Measurements from ENCODE around the gene APOL2.
"Not testable (repeated sequence)": the region's sequence is repeated elsewhere in the genome, so short reads cannot be mapped to it uniquely, and the experiment has no call there.

Gene APOL2

DNA sequence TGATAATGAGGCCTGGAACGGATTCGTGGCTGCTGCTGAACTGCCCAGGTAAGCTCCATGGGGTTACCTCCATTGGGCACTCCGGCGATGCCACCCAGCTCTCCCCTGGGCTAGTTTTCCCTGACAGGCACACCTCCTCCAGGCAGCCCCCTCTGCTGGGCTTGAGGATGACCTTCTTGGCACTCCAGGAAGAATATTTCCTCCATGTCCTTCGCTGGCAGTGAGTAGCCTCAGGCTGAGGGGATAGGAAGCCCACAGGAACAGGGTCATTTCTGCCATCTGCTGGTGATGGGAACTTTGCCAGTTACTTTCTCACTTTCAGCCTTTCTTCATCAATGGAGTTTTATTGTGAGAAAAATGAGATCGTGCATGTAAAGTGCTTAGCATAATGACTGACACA lies 22.3 kb upstream of the APOL2 start:
- not testable (repeated sequence) for H3K4me3 ChIP-seq (ENCODE audit: low read depth, low read length); H3K4me1 ChIP-seq; DNase-seq; H3K36me3 ChIP-seq; H3K27me3 ChIP-seq; H3K9me3 ChIP-seq
- TF ChIP-seq, protein P1, sequence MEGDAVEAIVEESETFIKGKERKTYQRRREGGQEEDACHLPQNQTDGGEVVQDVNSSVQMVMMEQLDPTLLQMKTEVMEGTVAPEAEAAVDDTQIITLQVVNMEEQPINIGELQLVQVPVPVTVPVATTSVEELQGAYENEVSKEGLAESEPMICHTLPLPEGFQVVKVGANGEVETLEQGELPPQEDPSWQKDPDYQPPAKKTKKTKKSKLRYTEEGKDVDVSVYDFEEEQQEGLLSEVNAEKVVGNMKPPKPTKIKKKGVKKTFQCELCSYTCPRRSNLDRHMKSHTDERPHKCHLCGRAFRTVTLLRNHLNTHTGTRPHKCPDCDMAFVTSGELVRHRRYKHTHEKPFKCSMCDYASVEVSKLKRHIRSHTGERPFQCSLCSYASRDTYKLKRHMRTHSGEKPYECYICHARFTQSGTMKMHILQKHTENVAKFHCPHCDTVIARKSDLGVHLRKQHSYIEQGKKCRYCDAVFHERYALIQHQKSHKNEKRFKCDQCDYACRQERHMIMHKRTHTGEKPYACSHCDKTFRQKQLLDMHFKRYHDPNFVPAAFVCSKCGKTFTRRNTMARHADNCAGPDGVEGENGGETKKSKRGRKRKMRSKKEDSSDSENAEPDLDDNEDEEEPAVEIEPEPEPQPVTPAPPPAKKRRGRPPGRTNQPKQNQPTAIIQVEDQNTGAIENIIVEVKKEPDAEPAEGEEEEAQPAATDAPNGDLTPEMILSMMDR (IDR thresholded peaks at IDR 0.05; ENCODE audit: low read depth, low read length) = peak; percentile 45

DNA sequence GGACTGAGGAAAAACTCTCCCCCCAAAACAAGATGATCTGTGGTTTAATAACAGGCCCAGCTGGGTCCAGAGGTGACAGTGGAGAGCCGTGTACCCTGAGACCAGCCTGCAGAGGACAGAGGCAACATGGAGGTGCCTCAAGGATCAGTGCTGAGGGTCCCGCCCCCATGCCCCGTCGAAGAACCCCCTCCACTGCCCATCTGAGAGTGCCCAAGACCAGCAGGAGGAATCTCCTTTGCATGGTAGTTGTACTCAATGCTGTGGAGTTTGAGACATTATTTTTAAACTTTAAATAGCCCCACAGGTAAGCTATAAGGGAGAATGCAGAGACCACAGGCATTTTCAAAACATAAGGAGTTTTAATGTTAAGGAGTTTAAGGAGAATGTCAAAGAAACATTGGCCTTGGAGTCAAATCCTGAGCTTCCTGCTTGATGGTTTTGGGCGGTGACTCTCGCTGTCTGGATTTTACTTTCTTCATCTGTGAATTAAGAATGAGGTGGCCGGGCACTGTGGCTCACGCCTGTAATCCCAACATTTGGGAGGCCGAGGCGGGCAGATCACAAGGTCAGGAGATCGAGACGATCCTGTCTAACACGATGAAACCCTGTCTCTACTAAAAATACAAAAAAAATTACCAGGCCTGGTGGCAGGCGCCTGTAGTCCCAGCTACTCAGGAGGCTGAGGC lies 20.4 kb upstream of the APOL2 start:
- no peak for DNase-seq
- Histone ChIP-seq H3K4me1 (peaks cover 3% of the 10 kb centered on the region), H3K4me3 (ENCODE audit: low read depth, low read length) (no peak overlapping the region), H3K27me3 (no peaks in the 10 kb centered on the region), H3K36me3 (no peaks in the 10 kb centered on the region), H3K9me3 (no peaks in the 10 kb centered on the region)
- TF ChIP-seq, protein P1 (IDR thresholded peaks at IDR 0.05; ENCODE audit: low read depth, low read length) = no peak

DNA sequence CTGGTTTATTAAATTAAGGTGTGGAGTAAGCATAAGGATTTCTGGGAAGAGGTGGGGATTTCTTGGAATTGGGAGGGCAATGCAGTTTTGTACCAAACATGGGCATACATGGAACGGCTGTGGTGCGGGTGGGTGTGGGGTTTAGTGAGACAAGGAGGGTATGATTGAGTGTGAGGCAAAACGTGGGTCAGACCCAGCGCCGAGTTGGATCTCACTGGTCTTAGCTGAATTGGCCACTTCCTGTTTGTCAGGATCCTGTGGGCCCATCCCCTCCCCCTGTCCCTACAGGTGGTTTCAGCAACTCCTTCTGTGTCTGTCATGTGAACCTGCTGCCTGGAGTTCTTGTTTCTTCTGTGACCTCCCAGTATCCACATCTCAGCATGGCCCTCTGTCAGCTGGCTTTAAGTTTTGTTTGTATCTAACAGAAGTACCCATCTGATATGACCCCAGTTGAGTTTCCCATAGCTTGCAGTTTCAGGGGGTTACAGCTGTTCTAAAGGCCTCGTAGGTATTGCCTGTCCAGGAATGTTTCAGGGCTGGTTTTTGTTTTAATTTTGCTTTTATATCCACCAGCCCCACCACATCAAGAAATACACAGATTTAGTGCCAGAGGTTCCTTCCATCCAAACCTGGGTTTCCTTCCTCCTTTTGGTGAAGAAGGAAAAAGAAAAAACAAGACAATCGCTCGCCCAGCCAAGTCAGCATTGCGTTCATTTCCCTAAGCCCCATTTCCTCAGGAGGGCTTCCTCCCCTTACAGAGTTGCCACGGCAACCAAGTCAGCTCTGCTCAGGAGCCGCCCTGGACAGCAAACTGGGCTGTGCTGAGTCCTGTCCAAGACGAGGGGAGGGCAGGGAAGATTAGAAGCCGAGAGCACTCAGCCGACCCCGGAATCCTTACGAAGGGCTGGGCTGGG lies 19.6 kb upstream of the APOL2 start:
- no peak overlapping the region for H3K4me3 ChIP-seq (ENCODE audit: low read depth, low read length)
- TF ChIP-seq, protein P1 (IDR thresholded peaks at IDR 0.05; ENCODE audit: low read depth, low read length) = no peak
- H3K36me3 ChIP-seq = no peaks in the 10 kb centered on the region
- DNase-seq = no peak
- no peaks in the 10 kb centered on the region for H3K27me3 ChIP-seq
- peaks cover 4% of the 10 kb centered on the region for H3K4me1 ChIP-seq
- H3K9me3 ChIP-seq = no peaks in the 10 kb centered on the region

DNA sequence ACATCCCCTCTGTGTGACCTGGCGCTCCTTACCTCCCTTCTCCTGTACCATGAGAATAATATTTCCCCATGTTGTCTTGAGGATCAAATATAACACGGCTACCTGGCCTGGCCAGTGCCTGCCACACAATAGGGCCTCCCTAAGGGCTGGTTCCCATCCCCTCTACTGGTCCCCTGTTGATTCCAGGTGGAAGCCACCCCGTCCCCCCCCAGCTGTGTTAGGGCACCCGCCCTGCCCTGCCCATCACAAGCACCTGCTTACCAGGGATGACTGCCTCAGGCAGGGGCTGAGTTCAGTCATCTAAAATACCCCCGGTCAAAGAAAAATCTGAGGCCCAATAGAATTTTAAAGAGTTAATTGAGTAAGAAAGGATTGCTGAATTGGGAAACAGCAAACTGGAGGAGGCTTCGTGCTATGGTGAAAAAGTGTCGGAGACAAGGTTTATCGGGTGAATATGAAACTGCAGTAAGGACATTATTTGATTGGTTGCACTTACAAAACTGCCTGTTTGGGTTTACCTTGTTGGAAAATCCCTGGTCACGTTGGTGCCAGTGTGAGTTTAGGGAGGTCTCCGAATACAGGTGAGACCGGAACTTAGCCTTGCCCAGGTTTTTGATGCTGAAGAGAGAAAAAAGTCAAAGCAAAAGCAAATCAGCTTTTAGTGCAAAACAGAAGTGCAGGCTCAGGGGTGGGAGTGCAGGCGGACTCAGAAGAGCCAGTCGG lies 18.8 kb upstream of the APOL2 start:
- Histone ChIP-seq H3K27me3 (no peaks in the 10 kb centered on the region), H3K4me1 (peaks cover 4% of the 10 kb centered on the region), H3K36me3 (no peaks in the 10 kb centered on the region), H3K9me3 (no peaks in the 10 kb centered on the region), H3K4me3 (ENCODE audit: low read depth, low read length) (no peak overlapping the region)
- TF ChIP-seq, protein P1 (IDR thresholded peaks at IDR 0.05; ENCODE audit: low read depth, low read length) = no peak
- no peak for DNase-seq

DNA sequence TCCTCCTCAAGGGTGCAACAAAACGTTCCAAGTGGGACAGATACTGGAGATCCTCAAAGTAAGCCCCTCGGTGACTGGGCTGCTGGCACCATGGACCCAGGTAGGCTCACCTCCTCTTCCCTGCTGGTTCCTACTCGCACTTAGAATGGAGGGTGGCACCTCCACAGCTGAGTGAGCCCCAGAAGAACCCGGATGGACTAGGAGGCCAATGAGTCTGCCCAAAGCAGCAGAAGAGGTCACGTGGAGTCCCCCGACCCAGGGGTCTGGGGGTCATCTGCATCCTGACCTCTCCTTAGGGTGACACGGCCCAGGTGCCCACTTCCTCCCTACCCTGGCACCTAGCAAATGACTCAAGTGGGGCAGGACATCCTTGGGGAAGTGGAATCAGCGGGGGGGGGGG lies 18.0 kb upstream of the APOL2 start:
- Histone ChIP-seq H3K4me3 (ENCODE audit: low read depth, low read length) (no peak overlapping the region), H3K9me3 (no peaks in the 10 kb centered on the region), H3K27me3 (no peaks in the 10 kb centered on the region), H3K36me3 (no peaks in the 10 kb centered on the region), H3K4me1 (peaks cover 4% of the 10 kb centered on the region)
- TF ChIP-seq, protein P1 (IDR thresholded peaks at IDR 0.05; ENCODE audit: low read depth, low read length) = no peak
- no peak for DNase-seq

Measured in BE2C (cell line).